HG02943 (cell line): ENCODE data around the gene IRAK1BP1.
"Not testable (repeated sequence)": the region's sequence is repeated elsewhere in the genome, so short reads cannot be mapped to it uniquely, and the experiment has no call there.

Source experiments
- ATAC-seq: cut with Tn5 transposase; IDR thresholded peaks from one replicate; pipeline ENCODE4 v1.9.1; 2021; ENCODE audit warnings: mild to moderate bottlenecking, low read depth, moderate library complexity; ENCODE audit not compliant: unreplicated experiment

Gene IRAK1BP1

DNA sequence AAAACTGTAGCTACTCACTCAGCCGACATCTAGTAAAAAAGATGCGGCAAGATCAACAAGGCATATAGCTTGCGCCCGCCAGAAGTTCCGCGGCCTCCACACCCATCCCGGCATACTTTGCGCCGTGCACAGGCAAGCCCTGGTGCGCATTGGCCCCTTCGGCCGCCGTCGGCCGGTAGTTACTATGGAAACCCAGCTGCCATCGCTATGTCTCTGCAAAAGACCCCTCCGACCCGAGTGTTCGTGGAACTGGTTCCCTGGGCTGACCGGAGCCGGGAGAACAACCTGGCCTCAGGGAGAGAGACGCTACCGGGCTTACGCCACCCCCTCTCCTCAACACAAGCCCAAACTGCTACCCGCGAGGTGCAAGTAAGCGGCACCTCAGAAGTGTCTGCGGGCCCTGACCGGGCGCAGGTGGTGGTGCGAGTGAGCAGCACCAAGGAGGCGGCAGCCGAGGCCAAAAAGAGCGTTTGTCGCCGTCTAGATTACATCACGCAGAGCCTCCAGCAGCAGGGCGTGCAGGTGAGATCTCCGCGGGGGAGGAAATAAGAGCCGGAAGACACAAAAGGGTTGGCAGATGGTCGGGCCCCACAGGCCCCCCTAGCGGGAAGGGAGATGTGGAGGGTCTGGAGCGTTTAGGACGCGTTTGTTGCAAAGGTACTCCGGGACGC, at the start of gene IRAK1BP1:
IRAK1BP1 (plus strand) TSS at position 182 of the 671 bp plus-strand sequence; CDS start at position 208, 26 bp downstream.
- peak; percentile 99 for ATAC-seq

DNA sequence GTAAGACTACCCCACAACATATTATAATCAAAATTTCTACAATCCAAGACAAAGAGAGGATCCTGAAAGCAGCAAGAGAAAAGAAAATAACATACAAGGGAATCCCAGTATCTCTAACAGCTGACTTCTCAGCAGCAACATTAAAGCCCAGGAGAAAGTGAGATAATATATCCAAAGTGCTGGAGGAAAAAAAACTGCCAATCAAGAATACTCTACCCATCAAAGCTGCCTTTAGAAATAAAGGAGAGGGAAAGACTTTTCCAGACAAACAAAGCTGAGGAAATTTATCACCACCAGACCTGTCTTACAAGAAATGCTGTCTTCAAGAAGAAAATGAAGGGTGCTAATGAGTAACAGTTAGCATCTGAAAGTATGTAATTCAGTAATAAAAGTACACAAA, 43.3 kb upstream of the IRAK1BP1 start:
- no peak for ATAC-seq

DNA sequence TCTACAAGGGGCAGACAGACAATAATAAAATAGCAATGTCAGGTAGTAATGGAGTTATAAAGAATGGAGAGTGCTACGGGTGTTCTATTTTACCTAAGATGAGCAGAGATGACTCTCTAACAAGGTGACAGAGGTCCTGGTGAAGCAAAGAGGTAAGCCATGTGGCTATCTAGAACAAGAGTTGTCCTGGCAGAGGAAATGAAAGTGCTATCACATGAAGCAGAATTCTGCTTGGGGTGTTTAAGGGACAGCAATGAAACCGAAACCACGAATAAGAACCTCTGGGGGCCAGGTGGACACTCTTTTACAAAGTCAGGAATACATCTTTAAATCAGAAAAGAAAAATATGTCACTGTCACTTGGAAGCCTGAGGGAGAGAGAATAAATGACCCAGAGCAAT, 37.9 kb upstream of the IRAK1BP1 start:
- ATAC-seq = peak; percentile 54

DNA sequence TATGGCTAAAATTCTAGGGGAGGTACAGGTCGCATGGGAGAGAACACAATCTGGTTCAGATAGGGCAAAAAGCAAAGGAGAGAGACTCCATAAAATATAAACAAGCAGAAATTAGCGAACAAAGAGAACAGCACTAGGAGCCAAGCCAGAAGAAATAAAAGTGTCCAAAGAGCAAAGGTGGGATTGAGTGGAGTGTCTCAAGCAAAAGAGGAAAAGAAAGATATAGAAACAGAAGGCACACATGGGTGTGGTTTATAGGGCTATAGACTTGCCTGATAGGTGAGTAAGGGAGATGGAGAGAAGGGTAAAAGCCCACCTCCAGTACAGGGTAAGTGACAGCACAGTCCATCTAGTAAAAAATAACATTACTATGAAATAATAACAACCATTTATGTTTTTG, 36.5 kb upstream of the IRAK1BP1 start:
- ATAC-seq = no peak

GRCh38 chr6:78831492-78831891, 35.9 kb upstream of the IRAK1BP1 start:
- no peak for ATAC-seq

GRCh38 chr6:78832091-78832808, 35.1 kb upstream of the IRAK1BP1 start:
- no peak for ATAC-seq

DNA sequence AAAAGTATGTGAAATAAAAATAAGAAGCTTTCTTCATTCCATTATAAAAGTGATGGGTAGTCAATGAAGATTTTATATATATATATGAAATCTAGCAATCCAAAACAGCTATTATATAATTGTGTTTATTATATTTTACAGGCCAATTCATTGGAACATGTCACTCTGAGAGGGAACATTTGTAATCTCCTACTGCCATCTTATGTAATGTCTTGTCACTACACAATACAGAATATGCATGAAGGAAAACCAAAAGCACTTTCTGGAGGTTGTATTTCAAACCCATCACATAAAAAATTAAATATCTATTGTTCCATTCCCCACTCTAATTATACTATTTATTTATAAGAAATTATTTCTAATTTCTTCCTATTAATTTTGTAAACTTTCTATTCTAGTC, 31.5 kb upstream of the IRAK1BP1 start:
- ATAC-seq = no peak

- ATAC-seq = no peak
Measured at GRCh38 chr6:78836598-78836997, 30.8 kb upstream of the IRAK1BP1 start.

DNA sequence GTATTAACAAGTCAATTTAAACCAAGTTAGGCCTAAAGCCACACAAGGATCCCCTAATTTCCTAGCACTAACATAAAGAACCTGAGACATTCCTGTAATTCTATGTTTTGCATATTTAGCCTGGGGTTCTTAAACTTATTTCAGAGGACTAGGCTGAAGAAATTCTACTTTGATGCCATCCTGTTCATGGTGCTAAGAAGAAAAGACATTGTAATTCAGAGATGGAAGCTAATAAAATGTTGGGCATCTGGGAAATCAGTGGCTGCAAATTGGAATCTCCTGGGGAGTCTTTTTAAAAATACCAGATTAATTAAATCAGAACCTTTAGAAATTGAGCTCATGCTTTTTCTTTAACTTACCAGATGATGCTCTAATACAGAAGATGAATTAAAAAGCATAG, 26.2 kb upstream of the IRAK1BP1 start:
- ATAC-seq = no peak

DNA sequence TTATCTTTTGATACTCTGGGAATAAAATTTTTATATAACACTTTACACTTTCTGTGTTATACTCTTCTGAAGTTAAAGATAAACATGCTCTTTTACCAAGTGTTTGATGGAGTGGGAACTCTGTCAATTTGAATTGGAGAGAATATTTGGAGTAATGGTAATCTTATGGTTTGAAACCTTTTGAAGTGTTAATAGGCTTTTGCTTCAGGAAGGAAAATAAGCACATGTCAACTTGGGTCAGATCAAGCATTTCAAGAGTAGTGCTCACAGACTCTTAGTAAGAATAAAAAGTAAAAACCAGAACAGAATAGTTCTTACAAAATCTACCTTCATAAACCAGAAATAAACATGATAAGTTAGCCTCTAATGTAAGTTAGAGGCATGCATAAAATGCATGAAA, 24.4 kb upstream of the IRAK1BP1 start:
- ATAC-seq = no peak

GRCh38 chr6:78844899-78845298, 22.5 kb upstream of the IRAK1BP1 start:
- no peak for ATAC-seq

- no peak for ATAC-seq
Measured at GRCh38 chr6:78845567-78845966, 21.8 kb upstream of the IRAK1BP1 start.

DNA sequence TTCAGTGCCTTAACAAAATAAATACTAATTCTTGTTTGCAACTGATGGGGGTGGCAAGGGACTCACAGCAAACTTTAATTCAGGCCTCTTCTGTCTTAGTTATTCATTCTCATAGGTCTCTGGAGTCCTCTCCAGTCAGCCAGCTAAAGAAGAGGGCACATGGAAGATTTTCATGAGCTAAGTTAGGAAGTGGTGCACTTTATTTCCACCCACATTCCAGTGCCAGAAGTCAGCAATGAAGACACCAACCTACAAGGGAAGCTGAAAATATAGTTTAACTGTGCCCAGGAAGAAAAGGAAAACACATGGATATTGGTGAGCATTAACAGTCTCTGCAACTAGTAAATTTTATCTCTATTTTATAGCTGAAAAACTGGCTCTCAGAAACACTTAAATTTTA, 16.7 kb upstream of the IRAK1BP1 start:
- ATAC-seq = no peak

DNA sequence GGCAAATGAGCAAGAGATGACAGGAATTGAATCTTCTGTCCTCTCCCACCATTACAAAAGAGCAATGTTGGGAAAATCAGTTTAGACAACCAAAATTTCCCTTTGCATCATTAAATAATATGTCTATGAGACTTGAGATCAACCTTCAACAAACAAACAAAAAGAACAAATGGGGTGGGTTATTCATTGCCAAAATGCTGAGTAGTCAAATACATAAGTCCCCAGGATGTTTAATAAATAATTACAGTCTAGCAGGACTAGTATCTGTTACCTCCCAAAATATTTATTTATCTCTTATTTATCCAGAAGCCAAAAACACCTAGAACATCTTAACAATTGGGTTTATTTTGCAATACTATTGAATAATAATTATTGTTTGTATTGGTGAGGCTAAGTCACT, 16.2 kb upstream of the IRAK1BP1 start:
- no peak for ATAC-seq

GRCh38 chr6:78854546-78854945, 12.8 kb upstream of the IRAK1BP1 start:
- no peak for ATAC-seq

DNA sequence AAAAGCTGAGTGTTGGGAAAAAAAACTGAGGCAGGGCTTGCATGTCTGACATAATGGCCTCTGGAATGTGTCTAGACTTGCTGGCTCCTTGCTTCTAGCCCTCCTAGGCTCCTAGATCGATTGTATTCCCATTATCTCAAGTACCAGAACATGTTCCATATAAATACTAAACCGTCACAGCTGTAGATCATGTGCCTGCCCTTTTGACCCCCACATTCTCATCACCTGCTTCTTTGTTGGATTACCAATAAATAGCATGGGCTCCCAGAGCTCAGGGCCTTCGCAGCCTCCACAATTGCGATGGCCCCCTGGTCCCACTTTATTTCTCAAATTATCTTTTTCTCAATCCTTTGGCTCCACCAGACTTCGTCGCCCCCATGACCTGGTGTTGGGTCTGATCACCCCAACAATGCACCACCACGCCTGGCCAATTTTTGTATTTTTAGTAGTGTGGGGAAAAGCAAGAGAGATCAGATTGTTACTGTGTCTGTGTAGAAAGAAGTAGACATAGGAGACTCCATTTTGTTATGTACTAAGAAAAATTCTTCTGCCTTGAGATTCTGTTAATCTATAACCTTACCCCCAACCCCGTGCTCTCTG, 8.9 kb upstream of the IRAK1BP1 start:
- not testable (repeated sequence) for ATAC-seq

DNA sequence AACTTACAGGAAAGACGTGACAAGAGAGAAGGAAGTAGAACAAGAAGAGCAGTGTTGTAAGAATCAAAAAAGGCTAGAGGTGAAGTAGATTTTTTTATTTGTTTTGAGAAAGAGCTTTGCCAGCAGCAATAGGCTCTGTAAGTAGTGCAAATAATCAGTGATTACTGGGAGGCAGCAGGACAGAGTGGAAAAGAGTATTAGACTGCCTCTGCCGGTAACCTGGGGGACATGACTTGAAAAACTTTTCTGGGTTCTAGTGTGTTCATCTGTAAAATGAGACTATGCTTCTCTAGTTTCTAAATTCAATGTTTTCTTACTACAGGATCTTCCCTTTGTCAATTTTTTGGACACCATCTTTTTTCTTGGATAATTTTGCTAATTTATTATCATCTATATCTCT, 5.8 kb upstream of the IRAK1BP1 start:
- ATAC-seq = no peak

DNA sequence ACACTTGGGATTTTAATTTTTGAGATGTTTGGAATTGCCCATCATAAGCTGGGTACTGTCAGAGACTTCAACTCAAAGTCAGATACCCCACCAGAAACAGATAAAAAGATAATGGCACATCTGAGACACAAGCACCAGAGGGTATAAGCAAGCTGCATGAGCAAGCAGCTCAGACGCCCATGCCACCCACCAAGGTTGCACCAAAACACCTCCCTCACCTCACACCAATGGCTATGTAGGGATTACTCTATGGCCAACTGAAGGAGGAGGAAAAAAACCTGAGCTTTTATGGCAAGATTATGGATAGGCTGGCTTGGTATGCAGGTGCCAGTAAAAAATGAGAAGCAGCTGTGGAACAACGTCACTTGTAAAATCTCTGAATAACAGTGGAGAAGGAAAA, 3.8 kb upstream of the IRAK1BP1 start:
- ATAC-seq = no peak

DNA sequence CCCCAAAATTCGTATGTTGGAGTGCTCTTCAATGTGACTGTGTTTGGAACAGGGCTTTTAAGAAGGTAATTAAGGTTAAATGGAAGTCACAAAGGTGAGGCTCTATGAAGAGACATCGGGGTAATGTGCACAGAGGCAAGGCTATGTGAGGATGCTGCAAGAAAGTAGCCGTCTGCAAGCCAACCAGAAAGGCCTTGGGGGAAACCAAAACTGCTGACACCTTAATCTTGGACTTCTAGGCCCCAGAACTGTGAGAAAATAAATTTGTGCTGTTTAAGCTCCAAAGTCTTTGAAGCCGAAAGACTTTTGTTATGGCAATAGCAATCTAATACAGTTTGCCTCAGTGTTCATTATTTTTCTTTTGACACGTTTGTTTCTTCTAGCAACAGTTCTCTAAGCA, 2.4 kb upstream of the IRAK1BP1 start:
- ATAC-seq = no peak

GRCh38 chr6:78867020-78867369, 356 bp upstream of the IRAK1BP1 start:
- peak; percentile 41 for ATAC-seq

DNA sequence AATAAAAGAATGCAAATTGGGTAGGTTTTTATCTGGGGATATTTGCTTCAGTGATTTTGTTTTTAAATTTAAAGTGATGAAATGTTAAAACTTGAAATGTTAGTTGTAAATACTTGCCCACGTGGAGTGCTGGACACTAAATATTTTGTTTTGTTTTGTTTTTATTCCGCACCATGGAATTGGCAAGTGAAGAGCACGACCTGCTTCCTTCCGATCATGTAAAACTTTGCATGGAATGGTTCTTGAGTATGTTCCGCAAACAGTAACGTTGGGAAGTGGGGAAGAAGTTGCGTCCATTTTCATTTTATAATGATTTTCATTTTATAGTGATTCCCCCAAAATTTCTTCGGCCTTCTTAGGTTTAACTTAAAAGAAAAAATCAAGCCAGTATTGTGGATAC, 765 bp downstream of the IRAK1BP1 start:
- no peak for ATAC-seq

DNA sequence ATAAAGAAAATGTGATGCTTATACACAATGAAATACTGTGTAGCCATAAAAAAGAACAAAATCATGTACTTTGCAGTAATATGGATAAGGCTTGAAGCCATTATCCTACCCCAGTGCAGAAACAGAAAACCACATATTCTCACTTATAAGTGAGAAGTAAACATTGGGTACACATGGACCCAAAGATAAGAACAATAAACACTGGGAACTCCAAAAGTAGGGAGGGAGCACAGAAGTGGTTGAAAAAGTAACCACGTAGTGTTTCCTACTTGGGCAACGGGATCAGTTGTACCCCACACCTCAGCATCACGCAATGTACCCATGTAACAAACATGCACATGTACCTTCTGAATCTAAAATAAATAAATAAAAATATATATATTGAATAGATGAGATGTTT, 8.2 kb downstream of the IRAK1BP1 start:
- ATAC-seq = no peak
